GM12878 (cell line): ENCODE measurements around the gene ELMOD3. TPM values are rescaled to one million over a fixed set of nuclear protein-coding genes. Genes with fewer than 3 reads are reported as not detected.

Source experiments
- ATAC-seq: fragments of 200-7000 bp; cut with Tn5 transposase; 3 replicates; pipeline ENCODE4 v1.9.1; 2020; ENCODE audit warnings: mild to moderate bottlenecking, moderate library complexity
- BruUV-seq: library from RNA; stranded (reverse); fragments of 400-500 nt; replicated peaks from 2 replicates; lab custom pipeline; 2021; lab: Mats Ljungman, UMichigan
- CTCF ChIA-PET: fragments of 300-600 bp; sonication (Branson Sonifier 250); formaldehyde crosslinking; extraction: SDS; loops from one replicate; lab custom pipeline; 2021; ENCODE audit warnings: inconsistent platforms; lab: Yijun Ruan, JAX
- POLR2A ChIA-PET: fragments of 350-600 bp; formaldehyde crosslinking; extraction: SDS; loops from one replicate; lab custom pipeline; 2021; ENCODE audit warnings: inconsistent platforms; lab: Charles Lee
- RAD21 ChIA-PET: fragments of 300-600 bp; sonication (Branson Sonifier 250); formaldehyde crosslinking; loops from one replicate; lab custom pipeline; 2023; ENCODE audit warnings: antibody characterized with exemption; ENCODE audit not compliant: unreplicated experiment; lab: Charles Lee
- SMC1A ChIA-PET: fragments of 300-600 bp; sonication (Branson Sonifier 250); formaldehyde crosslinking; loops from one replicate; lab custom pipeline; 2023; ENCODE audit not compliant: unreplicated experiment, uncharacterized antibody; lab: Charles Lee
- DNase-seq: peaks from one replicate; pipeline ENCODE4 v3.0.0-alpha.2; 2011; ENCODE audit warnings: low read depth, low spot score
- FAIRE-seq: peaks from 3 replicates; lab custom pipeline; 2011; peaks lifted over from hg19 to GRCh38; lab: Jason Lieb, UNC
- H2AFZ ChIP-seq: 2 replicates; pipeline ENCODE4 v1.6.0; 2011; ENCODE audit warnings: low read depth, low read length, control low read depth; ENCODE audit not compliant: control insufficient read depth
- H3K27ac ChIP-seq: 2 replicates; pipeline ENCODE4 v1.5.1; 2011; ENCODE audit warnings: control low read depth; ENCODE audit not compliant: control insufficient read depth, insufficient read depth
- H3K27me3 ChIP-seq, 2 experiments: replicated peaks in 1 of 2; 2 replicates each; pipeline versions ENCODE4 v1.6.0 to v1.6.1; 2011; ENCODE audit warnings: low read length in 1 of 2; ENCODE audit not compliant: control insufficient read depth in 2 of 2, insufficient read depth in 2 of 2
- H3K36me3 ChIP-seq, 2 experiments: 2 replicates each; pipeline ENCODE4 v1.5.1; 2011; ENCODE audit warnings: low read length in 1 of 2; ENCODE audit not compliant: control insufficient read depth in 2 of 2, insufficient read depth in 2 of 2
- H3K4me1 ChIP-seq: 2 replicates; pipeline ENCODE4 v1.6.1; 2011; ENCODE audit warnings: mild to moderate bottlenecking, low read length, moderate library complexity, mixed read lengths; ENCODE audit not compliant: control insufficient read depth, insufficient read depth
- H3K4me2 ChIP-seq: 2 replicates; pipeline ENCODE4 v1.6.0; 2011; ENCODE audit warnings: control low read depth; ENCODE audit not compliant: control insufficient read depth, insufficient read depth
- H3K4me3 ChIP-seq: fragments of 200-600 bp; sonication (generic); 2 replicates; pipeline ENCODE4 v1.5.1; 2016
- H3K79me2 ChIP-seq: 2 replicates; pipeline ENCODE4 v1.6.0; 2011; ENCODE audit warnings: low read length; ENCODE audit not compliant: control insufficient read depth, insufficient read depth
- H3K9ac ChIP-seq: 2 replicates; pipeline ENCODE4 v1.8.0; 2011; ENCODE audit warnings: low read length, control low read depth, mixed read lengths; ENCODE audit not compliant: control insufficient read depth, insufficient read depth
- H3K9me3 ChIP-seq: replicated peaks from 3 replicates; pipeline ENCODE4 v1.5.1; 2011; ENCODE audit warnings: mild to moderate bottlenecking, low read length; ENCODE audit not compliant: control insufficient read depth, insufficient read depth
- H4K20me1 ChIP-seq: 2 replicates; pipeline ENCODE4 v1.6.0; 2011; ENCODE audit not compliant: control insufficient read depth, insufficient read depth
- ESRRA ChIP-seq: IDR thresholded peaks from 2 replicates; pipeline ENCODE4 v1.6.1; 2012; ENCODE audit warnings: mild to moderate bottlenecking, low read length, improper control_type of control experiment
- RBBP5 ChIP-seq: fragments of 200-600 bp; sonication (generic); conservative IDR thresholded peaks from 2 replicates; pipeline ENCODE4 v1.6.1; 2016
- TBL1XR1 ChIP-seq: IDR thresholded peaks from 2 replicates; pipeline ENCODE4 v1.6.1; 2012; ENCODE audit warnings: low read depth, low read length, improper control_type of control experiment
- ZBTB4 ChIP-seq: fragments of 450-650 bp; formaldehyde crosslinking; IDR thresholded peaks from 2 replicates; pipeline ENCODE4 v1.4.0; 2022; ENCODE audit warnings: mild to moderate bottlenecking, moderate library complexity
- WGBS: methylation state at CpG from one replicate; pipeline ENCODE4 v1.1.6; 2016; ENCODE audit warnings: low lambda C conversion rate; ENCODE audit not compliant: insufficient replicate concordance, insufficient coverage; ENCODE audit errors: missing lambda C conversion rate; 5-methylcytosine and 5-hydroxymethylcytosine counted together
- in situ Hi-C: fragments of 300-500 bp; cut with MboI; formaldehyde crosslinking; loops from 9 replicates; pipeline ENCODE4 v1.14.3; 2018; ENCODE audit warnings: mixed read lengths
- intact Hi-C: fragments of 100-400 bp; cut with micrococcal nuclease; formaldehyde crosslinking; loops from one replicate; pipeline ENCODE4 v1.14.2; 2022; ENCODE audit not compliant: unreplicated experiment
- polyA plus RNA-seq, 11 experiments: library from polyadenylated mRNA; depleted of rRNA in 4 of 11; unstranded in 6 of 11; stranded (reverse) in 5 of 11; fragments of >200 nt; fragmentation: Nextera tagmentation in 4 of 11; fragmentation: Illumina TruSeq in 1 of 11; extraction: Ambion mirVana in 4 of 11; extraction: Trizol in 1 of 11; gene quantifications; 1 replicate in 1 of 11; 2 replicates in 10 of 11; pipeline versions ENCODE4 v1.2.1 to v1.2.3, GENCODE V29; 2011 to 2016; ENCODE audit warnings: inconsistent platforms in 2 of 11, missing spikeins in 2 of 11, low read depth in 1 of 11
- total RNA-seq, 4 experiments: library from RNA; depleted of rRNA in 3 of 4; stranded (reverse); fragments of >200 nt in 3 of 4; fragmentation: Illumina TruSeq in 1 of 4; extraction: Trizol in 1 of 4; gene quantifications; 2 replicates each; pipeline versions ENCODE4 v1.2.1 to v1.2.3, GENCODE V29; 2013 to 2021

ELMOD3 gene
- total and polyA plus RNA-seq, 10 of the 15 experiments (the other 5 are each of a cell fraction or from before 2014, with no cell fraction given): 1.2 to 19.1 (median 12.5) TPM

GRCh38 chr2:85356186-85356585 is 1.6 kb downstream of the ELMOD3 start:
- H4K20me1 ChIP-seq: no peaks in the 10 kb centered on the region
- H3K27me3 ChIP-seq: no peaks in the 10 kb centered on the region
- intact Hi-C loops: no loop called here
- H3K79me2 ChIP-seq: peaks cover 25% of the 10 kb centered on the region
- DNase-seq: no peak
- in situ Hi-C loops: no loop called here
- H3K4me2 ChIP-seq: no peak overlapping the region; the same call in 1 of the 2 replicates
- H3K36me3 ChIP-seq: no peaks in the 10 kb centered on the region; a peak in 1 of 4 replicates
- ATAC-seq: no peak
- ChIA-PET CTCF (interaction anchor here (0.6 to 0.8 kb wide), 2 partner anchors 10 to 27 kb away, joined by 3 to 4 read pairs; no protein-coding TSS in a partner anchor), POLR2A (interaction anchor here (3.0 kb wide), 1 partner anchor 182 kb away, joined by 9 read pairs; the partner anchor contains the start of gene MAT2A), SMC1A (interaction anchor here (1.0 to 1.4 kb wide), 3 partner anchors 33 to 245 kb away, joined by 3 read pairs; no protein-coding TSS in a partner anchor), RAD21 (no interaction called here)
- BruUV-seq: no TSS peak
- no peak for TF ChIP-seq ZBTB4 (CRISPR knock-in tag)
- TF ChIP-seq TBL1XR1: no peak
- TF ChIP-seq ESRRA: no peak
- no peak for TF ChIP-seq RBBP5
- H3K4me3 ChIP-seq: no peak overlapping the region
- WGBS: 98% methylated on average over 2 of the region's 2 CpGs
- no peak overlapping the region for H2AFZ ChIP-seq
- no peak overlapping the region for H3K9ac ChIP-seq
- FAIRE-seq: no peak
- H3K27ac ChIP-seq: no peak overlapping the region
- H3K4me1 ChIP-seq: peaks cover 4% of the 10 kb centered on the region
- H3K9me3 ChIP-seq: no peaks in the 10 kb centered on the region
